Tibial artery (tissue), 4 donors: ENCODE data around the gene SLC12A5.

ENCODE experiments used
- DNase-seq, 2 donors: peaks; one replicate each; pipeline ENCODE4 v3.0.0-alpha.2; 2019
- H3K27ac ChIP-seq, 2 donors: fragments of 200-600 bp; sonication (generic) in 1 of 2; 1 replicate in 1 of 2; 2 replicates in 1 of 2; pipeline ENCODE4 v1.5.1; 2018 to 2019; ENCODE audit warnings: mild to moderate bottlenecking in 1 of 2
- H3K27me3 ChIP-seq, 2 donors: fragments of 200-600 bp; sonication (generic) in 1 of 2; one replicate each; pipeline versions ENCODE4 v1.5.1 to v1.6.0; 2016 to 2019
- H3K36me3 ChIP-seq, 3 donors: fragments of 200-600 bp; sonication (generic) in 2 of 3; one replicate each; pipeline ENCODE4 v1.5.1; 2016 to 2019; ENCODE audit warnings: mild to moderate bottlenecking in 2 of 3
- H3K4me1 ChIP-seq, 4 donors: fragments of 200-600 bp; sonication (generic) in 2 of 4; 1 replicate in 3 of 4; 2 replicates in 1 of 4; pipeline ENCODE4 v1.5.1; 2016 to 2019
- H3K4me3 ChIP-seq, 2 donors: fragments of 200-600 bp; sonication (generic) in 1 of 2; 1 replicate in 1 of 2; 2 replicates in 1 of 2; pipeline ENCODE4 v1.5.1; 2018 to 2019; ENCODE audit warnings: mild to moderate bottlenecking in 2 of 2
- H3K9me3 ChIP-seq, 3 donors: fragments of 200-600 bp; sonication (generic) in 1 of 3; one replicate each; pipeline ENCODE4 v1.5.1; 2016 to 2019
- CTCF ChIP-seq, 2 experiments: fragments of 200-600 bp in 1 of 2; fragments of 450-650 bp in 1 of 2; IDR thresholded peaks; one replicate each; pipeline ENCODE4 v1.5.1; 2017 to 2019; ENCODE audit warnings: antibody characterized with exemption in 2 of 2, mild to moderate bottlenecking in 1 of 2, moderate library complexity in 1 of 2
- intact Hi-C: fragments of 100-400 bp; cut with DNase I; formaldehyde crosslinking; loops from one replicate; pipeline ENCODE4 v1.15.0; 2023; ENCODE audit warnings: low total_unique reads

The SLC12A5 gene

GRCh38 chr20:46009816-46010215 is 19.2 kb upstream of the SLC12A5 start:
- no peak for TF ChIP-seq CTCF (IDR thresholded peaks at IDR 0.05)

GRCh38 chr20:46010491-46011391 is 18.3 kb upstream of the SLC12A5 start:
- intact Hi-C loops = loop anchor here (2.0 kb wide), 1 partner anchor 166 kb away; no protein-coding TSS in a partner anchor
- Histone ChIP-seq H3K4me1 (peaks cover 0 to 18% (median 6%) of the 10 kb centered on the region in 4 donors), H3K27ac (no peak overlapping the region), H3K4me3 (no peak overlapping the region), H3K9me3 (no peaks in the 10 kb centered on the region), H3K36me3 (no peaks in the 10 kb centered on the region), H3K27me3 (peaks cover 3 to 95% of the 10 kb centered on the region in 2 donors)
- no peak for DNase-seq
- no peak for TF ChIP-seq CTCF (IDR thresholded peaks at IDR 0.05)

More at GRCh38 chr20:46009816-46010215, 19.2 kb upstream of the SLC12A5 start:
- Histone ChIP-seq H3K36me3 (no peaks in the 10 kb centered on the region), H3K27ac (no peak overlapping the region), H3K9me3 (no peaks in the 10 kb centered on the region), H3K4me1 (peaks cover 0 to 18% (median 6%) of the 10 kb centered on the region in 4 donors), H3K4me3 (no peak overlapping the region), H3K27me3 (peaks cover 3 to 98% of the 10 kb centered on the region in 2 donors)
- no peak for DNase-seq
- intact Hi-C loops = loop anchor here (2.0 kb wide), 1 partner anchor 167 kb away; no protein-coding TSS in a partner anchor

GRCh38 chr20:46011631-46012482 is 17.2 kb upstream of the SLC12A5 start:
- Histone ChIP-seq H3K36me3 (no peaks in the 10 kb centered on the region), H3K4me1 (peaks cover 0 to 18% (median 6%) of the 10 kb centered on the region in 4 donors), H3K27me3 (peaks cover 3 to 95% of the 10 kb centered on the region in 2 donors), H3K9me3 (no peaks in the 10 kb centered on the region), H3K4me3 (no peak overlapping the region), H3K27ac (no peak overlapping the region)
- no peak for TF ChIP-seq CTCF (IDR thresholded peaks at IDR 0.05)
- intact Hi-C loops = loop anchor here (2.0 kb wide), 1 partner anchor 165 kb away; no protein-coding TSS in a partner anchor
- DNase-seq = no peak

- no peak overlapping the region for H3K4me3 ChIP-seq
- DNase-seq = no peak
- H3K36me3 ChIP-seq = no peaks in the 10 kb centered on the region
- no peak for TF ChIP-seq CTCF (IDR thresholded peaks at IDR 0.05)
- no peaks in the 10 kb centered on the region for H3K9me3 ChIP-seq
- H3K27ac ChIP-seq = no peak overlapping the region
- intact Hi-C loops = no loop called here
- H3K27me3 ChIP-seq = peaks cover 3 to 85% of the 10 kb centered on the region in 2 donors
- H3K4me1 ChIP-seq = peaks cover 0 to 18% (median 6%) of the 10 kb centered on the region in 4 donors
These were observed 16.1 kb upstream of the SLC12A5 start for GRCh38 chr20:46012921-46013320.

GRCh38 chr20:46013322-46013828 is 15.6 kb upstream of the SLC12A5 start:
- Histone ChIP-seq H3K4me3 (no peak overlapping the region), H3K36me3 (no peaks in the 10 kb centered on the region), H3K4me1 (peaks cover 0 to 18% (median 6%) of the 10 kb centered on the region in 4 donors), H3K9me3 (no peaks in the 10 kb centered on the region), H3K27me3 (peaks cover 3 to 86% of the 10 kb centered on the region in 2 donors), H3K27ac (no peak overlapping the region)
- no peak for TF ChIP-seq CTCF (IDR thresholded peaks at IDR 0.05)
- intact Hi-C loops = no loop called here
- DNase-seq = no peak
